Kidney tubule cell (primary cell): ENCODE data around the gene GPD2.
"Not testable (repeated sequence)": the region's sequence is repeated elsewhere in the genome, so short reads cannot be mapped to it uniquely, and the experiment has no call there.

Experiments
- DNase-seq: peaks from one replicate; pipeline ENCODE4 v3.0.0-alpha.2; 2018; ENCODE audit warnings: low spot score

The GPD2 gene

GRCh38 chr2:156476021-156476849 is 40.1 kb downstream of the GPD2 start:
- no peak for DNase-seq

GRCh38 chr2:156476850-156477206 is 40.6 kb downstream of the GPD2 start:
- peak; percentile 78 for DNase-seq

GRCh38 chr2:156480376-156480775 is 44.2 kb downstream of the GPD2 start:
- no peak for DNase-seq

- DNase-seq: peak; percentile 23
Observed at GRCh38 chr2:156481312-156481711, 45.1 kb downstream of the GPD2 start.

- no peak for DNase-seq
Observed at GRCh38 chr2:156483741-156484173, 47.6 kb downstream of the GPD2 start.

DNA sequence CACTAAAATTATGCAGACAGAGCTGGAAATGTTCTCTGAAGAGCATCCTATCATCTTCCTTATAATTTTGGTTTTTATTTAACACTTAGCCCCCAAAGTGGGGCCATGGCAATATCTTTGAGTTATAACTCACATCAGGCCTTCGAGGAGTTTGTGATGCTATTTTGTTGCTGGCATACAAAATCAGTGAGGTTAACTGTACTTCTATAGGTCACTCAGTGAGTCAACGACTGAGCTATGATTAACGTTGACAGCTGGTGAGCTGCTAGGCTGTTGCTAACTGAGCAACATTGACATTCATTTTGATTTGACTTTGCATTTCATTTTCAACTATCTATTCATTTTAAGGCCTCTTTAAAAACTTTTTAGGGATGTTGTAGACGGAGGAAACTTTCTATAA is 50.0 kb downstream of the GPD2 start:
- DNase-seq: peak; percentile 11

GRCh38 chr2:156486614-156487013 is 50.4 kb downstream of the GPD2 start:
- DNase-seq: no peak

DNA sequence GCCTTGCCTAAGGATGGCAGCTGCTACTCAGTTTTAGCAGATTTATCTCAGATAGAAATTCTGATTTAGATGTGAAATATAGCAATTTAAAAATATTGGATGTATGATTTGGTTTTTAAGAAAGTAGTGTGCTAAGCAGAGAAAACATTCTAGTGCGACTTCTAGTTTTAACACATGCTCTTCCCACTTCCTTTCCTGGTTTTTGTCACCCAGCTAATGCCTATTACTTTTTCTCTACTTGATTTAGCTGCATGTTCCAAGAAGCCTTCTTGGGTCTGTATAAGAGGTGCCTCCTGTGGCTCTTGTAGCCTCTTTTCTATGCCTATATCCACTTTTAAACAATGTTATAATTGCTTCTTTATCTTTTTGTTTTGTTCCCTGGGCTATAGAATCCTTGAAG is 53.0 kb downstream of the GPD2 start:
- DNase-seq: no peak

GRCh38 chr2:156489750-156490465 is 53.7 kb downstream of the GPD2 start:
- DNase-seq: no peak

DNA sequence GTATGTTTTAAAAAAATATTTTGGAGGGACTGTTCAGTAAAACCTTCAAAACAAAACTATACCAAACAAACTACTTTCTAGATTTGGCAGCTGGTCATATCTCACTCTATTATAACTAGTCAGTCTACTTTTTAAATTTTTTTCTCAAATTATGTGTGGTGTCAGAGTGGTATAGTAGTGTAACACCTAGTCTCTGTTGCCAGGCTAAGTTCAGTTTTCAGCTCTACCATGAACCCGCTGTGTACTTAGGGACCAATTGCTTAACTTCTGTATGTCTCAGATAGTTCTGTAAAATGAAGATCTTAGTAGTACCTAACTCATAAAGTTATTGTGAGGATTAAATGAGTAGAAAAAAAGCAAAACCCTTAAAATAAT is 54.3 kb downstream of the GPD2 start:
- no peak for DNase-seq

- DNase-seq: no peak
Observed at GRCh38 chr2:156491176-156491575, 55.0 kb downstream of the GPD2 start.

DNA sequence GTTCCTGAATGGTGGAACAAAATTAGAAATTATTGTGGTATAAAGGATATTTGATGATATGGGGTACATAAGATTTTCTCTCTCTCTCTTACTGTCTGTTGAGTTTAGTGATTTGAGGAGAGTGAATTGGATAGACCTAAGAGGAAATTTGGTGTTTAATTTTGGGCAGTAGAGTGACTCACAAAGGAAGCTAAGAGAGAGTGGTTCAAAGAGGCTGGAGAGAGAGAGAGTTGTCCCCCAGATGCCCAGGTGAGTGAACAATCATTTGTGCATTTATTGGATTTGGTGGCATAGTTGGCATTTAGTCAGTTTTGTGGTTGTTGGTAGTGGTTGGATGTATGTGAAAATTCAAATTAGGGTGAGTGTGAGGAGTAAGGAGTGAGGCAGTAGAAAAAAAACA is 56.8 kb downstream of the GPD2 start:
- DNase-seq: no peak

GRCh38 chr2:156495998-156496397 is 59.8 kb downstream of the GPD2 start:
- not testable (repeated sequence) for DNase-seq

DNA sequence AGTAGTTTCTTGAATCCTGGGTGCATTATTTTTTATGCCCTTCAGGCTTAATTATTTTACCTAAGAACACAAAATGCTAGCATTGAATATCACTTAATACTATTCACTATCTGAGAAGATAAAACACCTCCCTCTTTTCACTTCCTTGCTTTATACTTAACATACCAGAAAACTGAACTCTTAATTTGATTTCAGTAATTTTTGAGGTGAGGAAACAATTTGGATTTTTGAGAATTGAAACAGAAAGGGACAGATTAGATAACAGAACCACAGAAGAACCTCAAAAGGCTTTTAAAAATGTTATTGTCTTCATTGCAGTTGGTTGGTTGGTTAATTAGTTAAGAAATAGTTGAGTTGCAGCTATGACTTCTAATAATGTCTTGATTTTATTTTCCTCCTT is 69.5 kb downstream of the GPD2 start:
- no peak for DNase-seq

GRCh38 chr2:156511122-156511521 is 74.9 kb downstream of the GPD2 start:
- no peak for DNase-seq

DNA sequence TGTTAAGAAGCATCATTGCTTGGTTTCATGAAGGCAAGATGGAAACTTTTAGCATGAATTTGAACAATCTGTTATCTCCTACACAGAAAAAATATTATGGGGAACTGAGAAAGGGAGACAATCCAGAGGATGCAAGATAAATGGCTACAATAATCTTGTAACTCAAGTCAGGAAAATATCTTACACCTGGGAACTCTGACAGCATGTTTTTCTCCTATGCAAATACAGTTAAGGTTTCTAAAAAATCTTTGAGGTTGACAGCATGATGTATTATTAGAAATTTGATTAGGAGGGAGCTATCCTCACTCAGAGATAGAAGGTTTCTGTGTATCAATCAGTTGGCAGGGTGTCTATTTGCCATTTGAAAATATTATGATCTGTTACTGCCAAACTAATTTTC is 75.6 kb downstream of the GPD2 start:
- no peak for DNase-seq

GRCh38 chr2:156512451-156512850 is 76.3 kb downstream of the GPD2 start:
- DNase-seq: no peak

DNA sequence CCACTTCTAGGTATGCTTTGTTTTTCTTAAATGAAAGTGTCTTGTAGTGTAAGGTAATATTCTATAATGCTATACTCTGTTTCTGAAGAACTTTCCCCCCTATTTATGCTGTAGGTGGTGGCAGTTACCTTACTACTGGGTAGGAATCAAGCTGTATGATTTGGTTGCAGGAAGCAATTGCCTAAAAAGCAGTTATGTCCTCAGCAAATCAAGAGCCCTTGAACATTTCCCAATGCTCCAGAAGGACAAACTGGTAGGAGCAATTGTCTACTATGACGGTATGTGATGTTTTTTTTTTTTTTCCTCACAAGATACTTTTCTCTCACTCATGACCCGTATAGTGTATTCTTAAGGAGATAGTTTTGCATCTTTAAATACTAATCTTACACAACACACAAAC is 77.0 kb downstream of the GPD2 start:
- DNase-seq: no peak

GRCh38 chr2:156517419-156517818 is 81.2 kb downstream of the GPD2 start:
- DNase-seq: no peak

DNA sequence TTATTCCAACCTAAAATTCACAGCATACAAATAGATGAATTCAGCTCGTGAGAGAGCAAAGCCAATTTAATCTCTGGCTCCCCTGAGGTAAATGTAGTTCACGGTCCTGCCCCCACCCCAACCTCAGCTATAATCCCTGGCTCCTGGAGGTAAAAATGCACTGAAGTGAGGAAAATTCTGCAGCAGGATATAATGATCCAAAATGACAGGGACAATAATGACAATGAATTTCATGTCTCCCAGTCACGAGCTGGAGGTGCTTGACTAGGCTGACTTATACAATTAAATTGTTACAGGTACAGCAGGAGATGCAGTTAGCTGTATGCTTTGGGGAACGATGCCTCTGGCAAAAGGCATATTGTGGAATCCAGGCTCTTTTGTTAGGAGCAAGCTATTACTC is 82.0 kb downstream of the GPD2 start:
- DNase-seq: no peak

GRCh38 chr2:156522864-156523440 is 86.8 kb downstream of the GPD2 start:
- no peak for DNase-seq

DNA sequence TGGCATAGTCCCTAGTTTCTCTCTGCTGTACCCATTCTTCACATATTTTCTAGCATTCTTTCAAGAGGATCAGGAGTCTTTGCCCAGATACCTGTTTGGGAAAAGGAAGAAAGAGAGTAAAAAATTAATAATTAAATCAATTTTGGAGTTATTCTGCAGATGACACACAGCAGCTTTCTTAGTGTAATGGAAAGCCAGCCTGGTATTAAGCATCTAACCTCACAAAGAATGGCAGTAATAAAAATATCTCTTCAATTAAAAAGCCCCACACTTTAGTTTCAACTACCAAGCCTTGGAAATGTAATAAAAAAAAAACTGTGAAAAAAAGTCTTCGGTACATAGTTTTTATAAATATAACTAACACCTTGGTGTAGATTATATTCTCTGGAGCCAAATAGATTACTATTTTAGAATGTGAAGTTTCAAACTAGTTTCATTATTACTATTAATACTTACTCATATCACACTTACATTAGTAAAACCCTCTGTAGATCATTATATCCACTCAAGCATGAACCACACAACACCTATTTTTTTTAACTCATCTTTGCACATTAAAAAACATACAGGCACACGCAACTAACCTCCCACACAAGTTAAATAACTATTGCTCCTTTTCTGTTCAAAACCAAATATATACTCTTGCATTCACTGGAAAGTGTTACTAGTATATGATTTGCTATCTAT is 90.9 kb downstream of the GPD2 start:
- peak; percentile 4 for DNase-seq

GRCh38 chr2:156528583-156528982 is 92.4 kb downstream of the GPD2 start:
- not testable (repeated sequence) for DNase-seq
